Dermis microvascular lymphatic vessel endothelial cell (primary cell): ENCODE results near the gene KRTAP22-2. TPM values are rescaled to one million over a fixed set of nuclear protein-coding genes. Genes with fewer than 3 reads are reported as not detected.

Experiments used
- DNase-seq, 2 donors: peaks; one replicate each; pipeline versions ENCODE4 v3.0.0 to v3.0.0-alpha.2; 2010; ENCODE audit warnings: low read depth in 2 of 2
- total RNA-seq: library from RNA; depleted of rRNA; stranded (reverse); fragments of >200 nt; gene quantifications from 2 replicates; pipeline ENCODE4 v1.2.1, GENCODE V29; 2014

The KRTAP22-2 gene
- not detected in 2 replicates for total RNA-seq

GRCh38 chr21:30590297-30590696 is at the start of gene KRTAP22-2:
KRTAP22-2 (minus strand) TSS chr21:30590397.
- no peak for DNase-seq

- no peak for DNase-seq
These were observed 48.5 kb upstream of the KRTAP22-2 start for GRCh38 chr21:30638686-30639085.

GRCh38 chr21:30634906-30635305 is 44.7 kb upstream of the KRTAP22-2 start, which contains the start of gene KRTAP20-2:
KRTAP20-2 (plus strand) TSS chr21:30635206; CDS start chr21:30635264, 58 bp downstream.
- DNase-seq, result no peak

GRCh38 chr21:30629200-30629599 is 39.0 kb upstream of the KRTAP22-2 start:
- DNase-seq, result no peak

GRCh38 chr21:30628109-30628508 is 37.9 kb upstream of the KRTAP22-2 start:
- no peak for DNase-seq

GRCh38 chr21:30625449-30626165 is 35.4 kb upstream of the KRTAP22-2 start:
- DNase-seq, result no peak

GRCh38 chr21:30623362-30623761 is 33.2 kb upstream of the KRTAP22-2 start:
- no peak for DNase-seq

GRCh38 chr21:30620522-30620921 is 30.3 kb upstream of the KRTAP22-2 start, which contains the start of gene KRTAP20-4:
KRTAP20-4 (plus strand) TSS chr21:30620627.
- DNase-seq, result no peak

GRCh38 chr21:30620080-30620479 is 29.9 kb upstream of the KRTAP22-2 start:
- DNase-seq, result no peak

- DNase-seq, result no peak
These were observed 25.9 kb upstream of the KRTAP22-2 start, which contains the start of gene KRTAP20-1 for GRCh38 chr21:30616125-30616524. KRTAP20-1 (plus strand) TSS chr21:30616425; CDS start chr21:30616455, 30 bp downstream.

- DNase-seq, result no peak
These were observed 25.0 kb upstream of the KRTAP22-2 start for GRCh38 chr21:30615199-30615598.

- DNase-seq, result no peak
These were observed 23.6 kb upstream of the KRTAP22-2 start, which contains the start of gene KRTAP6-1 for GRCh38 chr21:30613836-30614235. KRTAP6-1 (minus strand) TSS chr21:30613930; CDS start chr21:30613904, 26 bp downstream.

GRCh38 chr21:30612132-30612531 is 21.9 kb upstream of the KRTAP22-2 start:
- DNase-seq, result no peak

- no peak for DNase-seq
These were observed 15.8 kb upstream of the KRTAP22-2 start for GRCh38 chr21:30605968-30606367.

- DNase-seq, result no peak
These were observed 10.6 kb upstream of the KRTAP22-2 start, which contains the start of gene KRTAP22-1 for GRCh38 chr21:30600787-30601186. KRTAP22-1 (plus strand) TSS chr21:30601087.

- no peak for DNase-seq
These were observed 8.6 kb upstream of the KRTAP22-2 start, which contains the start of gene KRTAP6-2 for GRCh38 chr21:30598802-30599201. KRTAP6-2 (minus strand) TSS chr21:30598902; CDS start chr21:30598874, 28 bp downstream.

- DNase-seq, result no peak
These were observed 1.9 kb upstream of the KRTAP22-2 start, which contains the start of gene KRTAP6-3 for GRCh38 chr21:30592140-30592539. KRTAP6-3 (plus strand) TSS chr21:30592440; CDS start chr21:30592446, 6 bp downstream.

- DNase-seq, result no peak
These were observed 7.3 kb downstream of the KRTAP22-2 start for GRCh38 chr21:30582870-30583269.

- DNase-seq, result no peak
These were observed 10.1 kb downstream of the KRTAP22-2 start for GRCh38 chr21:30580132-30580531.

- DNase-seq, result no peak
These were observed 10.9 kb downstream of the KRTAP22-2 start for GRCh38 chr21:30579346-30579745.

GRCh38 chr21:30577766-30578165 is 12.4 kb downstream of the KRTAP22-2 start:
- no peak for DNase-seq

- no peak for DNase-seq
These were observed 22.6 kb downstream of the KRTAP22-2 start for GRCh38 chr21:30567617-30568016.

GRCh38 chr21:30563630-30564029 is 26.6 kb downstream of the KRTAP22-2 start:
- no peak for DNase-seq
